IMR-90 (cell line): ENCODE measurements around the gene IQCE. TPM values are rescaled to one million over a fixed set of nuclear protein-coding genes. Genes with fewer than 3 reads are reported as not detected.
A peak's percentile ranks its signal among the peaks of the same experiment; 100 is the strongest.

Source experiments
- ATAC-seq: fragments of 200-7000 bp; cut with Tn5 transposase; 2 replicates; pipeline ENCODE4 v1.9.1; 2020; ENCODE audit warnings: low read depth, mild to moderate bottlenecking, moderate library complexity
- BruUV-seq: library from RNA; stranded (reverse); fragments of 400-500 nt; replicated peaks from 2 replicates; lab custom pipeline; 2021; lab: Mats Ljungman, UMichigan
- CTCF ChIA-PET: fragments of 300-600 bp; formaldehyde crosslinking; extraction: SDS; loops from one replicate; lab custom pipeline; 2021; ENCODE audit warnings: antibody characterized with exemption; lab: Yijun Ruan, JAX
- POLR2A ChIA-PET: fragments of 300-600 bp; sonication (Branson Sonifier 250); formaldehyde crosslinking; loops from one replicate; lab custom pipeline; 2022; ENCODE audit warnings: antibody characterized with exemption; ENCODE audit not compliant: unreplicated experiment; lab: Charles Lee
- DNase-seq: peaks from one replicate; pipeline ENCODE4 v3.0.0; 2013
- H2AFZ ChIP-seq: replicated peaks from 2 replicates; pipeline ENCODE3; 2013; ENCODE audit warnings: low read length, mild to moderate bottlenecking; ENCODE audit not compliant: poor library complexity
- H2AK5ac ChIP-seq: 2 replicates; pipeline ENCODE4 v1.6.1; 2013; ENCODE audit warnings: low read depth, low read length, inconsistent platforms
- H2AK9ac ChIP-seq: replicated peaks from 2 replicates; pipeline ENCODE3; 2013; ENCODE audit warnings: mild to moderate bottlenecking, low read depth, low read length, moderate library complexity; ENCODE audit not compliant: poor library complexity
- H2BK120ac ChIP-seq: 2 replicates; pipeline ENCODE4 v1.6.1; 2013; ENCODE audit warnings: low read depth, low read length, inconsistent platforms
- H2BK15ac ChIP-seq: 3 replicates; pipeline ENCODE4 v1.6.1; 2013; ENCODE audit warnings: low read depth, low read length, inconsistent platforms
- H2BK20ac ChIP-seq: 2 replicates; pipeline ENCODE4 v1.6.1; 2013; ENCODE audit warnings: low read depth, mild to moderate bottlenecking, inconsistent platforms, low read length, moderate library complexity
- H2BK5ac ChIP-seq: 2 replicates; pipeline ENCODE4 v1.6.1; 2013; ENCODE audit warnings: mild to moderate bottlenecking, low read depth, low read length, inconsistent platforms; ENCODE audit not compliant: poor library complexity, severe bottlenecking
- H3K14ac ChIP-seq: replicated peaks from 2 replicates; pipeline ENCODE4 v1.6.1; 2013; ENCODE audit warnings: low read depth, low read length, inconsistent platforms
- H3K18ac ChIP-seq: 2 replicates; pipeline ENCODE4 v1.6.1; 2013; ENCODE audit warnings: low read depth, low read length, control low read depth
- H3K23ac ChIP-seq: 2 replicates; pipeline ENCODE4 v1.6.1; 2013; ENCODE audit warnings: low read depth, low read length, inconsistent platforms
- H3K27ac ChIP-seq: 2 replicates; pipeline ENCODE4 v1.5.1; 2013; ENCODE audit warnings: mild to moderate bottlenecking, control low read depth, low read length; ENCODE audit not compliant: insufficient read depth
- H3K27me3 ChIP-seq: 2 replicates; pipeline ENCODE4 v1.6.1; 2013; ENCODE audit warnings: low read length; ENCODE audit not compliant: control insufficient read depth, insufficient read depth
- H3K36me3 ChIP-seq: 2 replicates; pipeline ENCODE4 v1.6.1; 2013; ENCODE audit warnings: low read length, mixed read lengths; ENCODE audit not compliant: control insufficient read depth, insufficient read depth
- H3K4ac ChIP-seq: 2 replicates; pipeline ENCODE4 v1.6.1; 2013; ENCODE audit warnings: low read depth, low read length, inconsistent platforms
- H3K4me1 ChIP-seq: 2 replicates; pipeline ENCODE4 v1.6.1; 2013; ENCODE audit warnings: low read length, mixed read lengths; ENCODE audit not compliant: control insufficient read depth, insufficient read depth
- H3K4me2 ChIP-seq: 2 replicates; pipeline ENCODE4 v1.6.1; 2013; ENCODE audit warnings: low read depth, mild to moderate bottlenecking, control low read depth, low read length, moderate library complexity
- H3K4me3 ChIP-seq: 2 replicates; pipeline ENCODE4 v1.5.1; 2013; ENCODE audit warnings: low read depth, mild to moderate bottlenecking, control low read depth, low read length, moderate library complexity; ENCODE audit not compliant: insufficient read depth
- H3K56ac ChIP-seq: 2 replicates; pipeline ENCODE4 v1.6.1; 2013; ENCODE audit warnings: low read length, inconsistent platforms; ENCODE audit not compliant: insufficient read depth; ENCODE audit errors: extremely low read depth
- H3K79me1 ChIP-seq, 2 experiments: 2 replicates each; pipeline ENCODE4 v1.6.1; 2013; ENCODE audit warnings: low read length in 2 of 2, inconsistent platforms in 1 of 2, low read depth in 1 of 2
- H3K9ac ChIP-seq: 2 replicates; pipeline ENCODE4 v1.6.1; 2013; ENCODE audit warnings: low read depth, low read length, control low read depth
- H3K9me1 ChIP-seq: 2 replicates; pipeline ENCODE4 v1.6.1; 2013; ENCODE audit warnings: low read length, inconsistent platforms; ENCODE audit not compliant: insufficient read depth
- H3K9me3 ChIP-seq: 2 replicates; pipeline ENCODE4 v1.6.1; 2013; ENCODE audit warnings: low read length; ENCODE audit not compliant: control insufficient read depth, insufficient read depth
- H4K20me1 ChIP-seq: 2 replicates; pipeline ENCODE4 v1.6.1; 2013; ENCODE audit warnings: low read length, inconsistent platforms; ENCODE audit not compliant: insufficient read depth
- H4K5ac ChIP-seq: 2 replicates; pipeline ENCODE4 v1.6.1; 2013; ENCODE audit warnings: mild to moderate bottlenecking, low read depth, low read length, control low read depth
- H4K8ac ChIP-seq, 2 experiments: 2 replicates each; pipeline ENCODE4 v1.6.1; 2013; ENCODE audit warnings: low read depth in 2 of 2, low read length in 2 of 2, control low read depth in 1 of 2, inconsistent platforms in 1 of 2
- H4K91ac ChIP-seq: 2 replicates; pipeline ENCODE4 v1.6.1; 2013; ENCODE audit warnings: low read depth, low read length, inconsistent platforms; ENCODE audit not compliant: insufficient read depth
- MAZ ChIP-seq: IDR thresholded peaks from 2 replicates; pipeline ENCODE4 v1.6.1; 2012; ENCODE audit warnings: low read depth, mild to moderate bottlenecking, low read length, improper control_type of control experiment, moderate library complexity, borderline replicate concordance
- POLR2A ChIP-seq: IDR thresholded peaks from 2 replicates; pipeline ENCODE4 v1.6.1; 2012; ENCODE audit warnings: mild to moderate bottlenecking, low read depth, low read length
- RAD21 ChIP-seq: IDR thresholded peaks from 2 replicates; pipeline ENCODE4 v1.6.1; 2012; ENCODE audit warnings: low read length, improper control_type of control experiment
- WGBS, 2 experiments: methylation state at CpG; one replicate each; pipeline versions ENCODE4 v1.1.5 to v1.1.7; 2013; ENCODE audit warnings: missing lambda C conversion rate in 2 of 2; ENCODE audit not compliant: insufficient read length in 1 of 2; ENCODE audit errors: extremely low coverage in 2 of 2; 5-methylcytosine and 5-hydroxymethylcytosine counted together
- dilution Hi-C: fragments of 300-500 bp; cut with HindIII; formaldehyde crosslinking; loops from one replicate; pipeline ENCODE4 v1.14.3; 2018; ENCODE audit warnings: low sequenced_read_pairs; ENCODE audit not compliant: unreplicated experiment
- in situ Hi-C: fragments of 300-500 bp; cut with MboI; formaldehyde crosslinking; loops from 3 replicates; pipeline ENCODE4 v1.14.3; 2019; ENCODE audit warnings: low sequenced_read_pairs, inconsistent platforms, mixed read lengths
- intact Hi-C: fragments of 100-400 bp; cut with micrococcal nuclease; formaldehyde crosslinking; loops from 2 replicates; pipeline ENCODE4 v1.10.0; 2022
- polyA plus RNA-seq, 3 experiments: library from polyadenylated mRNA; depleted of rRNA; stranded (reverse); fragments of >200 nt; gene quantifications; 2 replicates each; pipeline ENCODE4 v1.2.3, GENCODE V29; 2012; ENCODE audit warnings: low replicate concordance in 1 of 3
- total RNA-seq: library from RNA; depleted of rRNA; stranded (reverse); fragments of >200 nt; gene quantifications from 2 replicates; pipeline ENCODE4 v1.2.3, GENCODE V29; 2012

IQCE gene
- total and polyA plus RNA-seq, 2 of the 4 experiments (the other 2 are of a cell fraction) = 5.0 to 6.3 TPM

DNA sequence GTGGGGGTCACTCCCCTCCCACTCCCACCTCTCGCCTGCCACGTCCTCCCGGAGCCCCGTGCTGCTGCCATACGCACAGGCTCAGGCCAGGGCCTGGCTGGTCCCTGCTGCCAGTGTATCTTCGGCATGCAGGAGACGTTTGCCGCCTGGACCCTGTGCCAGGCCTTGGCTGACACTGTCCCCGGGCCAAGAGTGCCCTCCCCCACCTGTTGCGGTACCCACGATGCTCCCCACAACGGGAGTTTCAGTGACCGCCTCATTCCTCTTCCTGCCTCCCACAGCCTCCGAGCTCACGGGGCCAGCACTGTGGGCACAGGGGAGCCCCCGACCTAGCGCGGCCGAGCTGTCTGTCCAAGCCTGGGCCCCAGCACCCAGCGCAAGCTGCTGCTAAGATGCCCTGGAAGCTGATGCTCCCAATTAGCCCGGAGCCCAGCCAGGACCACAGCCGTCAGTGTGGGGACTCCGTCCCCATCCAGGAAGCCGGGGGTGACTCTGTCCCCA, 80.5 kb downstream of the IQCE start:
- H4K91ac ChIP-seq = peak overlapping the region; percentile 67
- H2BK15ac ChIP-seq = no peak overlapping the region; the same call in 2 of the 3 replicates
- peak overlapping the region; percentile 65 for H2BK5ac ChIP-seq
- peak overlapping the region in 1 of 2 experiments; percentile 69; a peak in 2 of 4 replicates for H4K8ac ChIP-seq
- peaks cover 14 to 92% of the 10 kb centered on the region in 2 experiments; a peak in 3 of 4 replicates for H3K79me1 ChIP-seq
- H3K4ac ChIP-seq = peak overlapping the region; percentile 84
- intact Hi-C loops = no loop called here
- WGBS, 2 experiments = 91% methylated on average over 23 of the region's 24 CpGs; no CpG with 5 or more reads in 1 of the 2 experiments
- peaks cover 62% of the 10 kb centered on the region for H3K4me1 ChIP-seq
- peak overlapping the region; percentile 99 for H2AK9ac ChIP-seq
- H3K36me3 ChIP-seq = peaks cover 4% of the 10 kb centered on the region; the same call in 1 of the 2 replicates
- no peaks in the 10 kb centered on the region for H3K9me3 ChIP-seq
- no peak overlapping the region for H3K9ac ChIP-seq
- peak overlapping the region; percentile 88 for H2AK5ac ChIP-seq
- in situ Hi-C loops = no loop called here
- H2AFZ ChIP-seq = peak overlapping the region; percentile 81
- H3K14ac ChIP-seq = peak overlapping the region; percentile 32; the same call in 1 of the 2 replicates
- ATAC-seq = no peak
- H2BK120ac ChIP-seq = peak overlapping the region; percentile 54
- no TSS peak for BruUV-seq
- H3K27me3 ChIP-seq = no peaks in the 10 kb centered on the region
- ChIA-PET POLR2A (no interaction called here), CTCF (no interaction called here)
- no peak overlapping the region for H3K4me3 ChIP-seq
- TF ChIP-seq POLR2A = no peak
- no peak for TF ChIP-seq MAZ
- no peak for TF ChIP-seq RAD21
- H3K9me1 ChIP-seq = peaks cover 35% of the 10 kb centered on the region
- H2BK20ac ChIP-seq = peak overlapping the region; percentile 25; the same call in 1 of the 2 replicates
- no peak overlapping the region for H3K18ac ChIP-seq
- H3K56ac ChIP-seq = no peak overlapping the region
- no peak overlapping the region; the same call in 1 of the 2 replicates for H4K5ac ChIP-seq
- H3K23ac ChIP-seq = no peak overlapping the region
- H4K20me1 ChIP-seq = peaks cover 89% of the 10 kb centered on the region
- dilution Hi-C loops = no loop called here
- H3K4me2 ChIP-seq = no peak overlapping the region
- DNase-seq = no peak
- no peak overlapping the region for H3K27ac ChIP-seq
